Measurements from ENCODE around the gene GMNC.

The GMNC gene

GRCh38 chr3:190865419-190865818, 2.9 kb upstream of the GMNC start:
- no peak for DNase-seq
- Mint-ChIP-seq H3K27me3 (peaks cover 47% of the 10 kb centered on the region), H3K27ac (no peak overlapping the region), H3K4me3 (no peak overlapping the region), H3K4me1 (peaks cover 7% of the 10 kb centered on the region), H3K9me3 (no peaks in the 10 kb centered on the region)
- no peak for ATAC-seq

- Mint-ChIP-seq H3K27ac (no peak overlapping the region), H3K9me3 (no peaks in the 10 kb centered on the region), H3K4me3 (no peak overlapping the region), H3K27me3 (peaks cover 59% of the 10 kb centered on the region), H3K4me1 (peaks cover 7% of the 10 kb centered on the region)
- no peak for DNase-seq
- no peak for ATAC-seq
Observed at GRCh38 chr3:190864002-190864401, 1.5 kb upstream of the GMNC start.

GRCh38 chr3:190863119-190863465, 598 bp upstream of the GMNC start:
- no peak for DNase-seq
- H3K27ac Mint-ChIP-seq: no peak overlapping the region
- ATAC-seq: no peak
- H3K4me1 Mint-ChIP-seq: peaks cover 7% of the 10 kb centered on the region
- H3K4me3 Mint-ChIP-seq: peak overlapping the region in 1 of 2 donors; percentile 51
- H3K27me3 Mint-ChIP-seq: peaks cover 59% of the 10 kb centered on the region
- H3K9me3 Mint-ChIP-seq: no peaks in the 10 kb centered on the region

- Mint-ChIP-seq H3K4me3 (no peak overlapping the region), H3K27me3 (peaks cover 58% of the 10 kb centered on the region), H3K4me1 (peaks cover 7% of the 10 kb centered on the region), H3K27ac (no peak overlapping the region), H3K9me3 (peaks cover 1 to 4% of the 10 kb centered on the region in 2 donors)
- DNase-seq: no peak
- no peak for ATAC-seq
Observed at GRCh38 chr3:190860521-190860920, 2.0 kb downstream of the GMNC start.

- H3K9me3 Mint-ChIP-seq: peaks cover 12 to 14% of the 10 kb centered on the region in 2 donors
- no peak for DNase-seq
- no peak overlapping the region for H3K4me3 Mint-ChIP-seq
- H3K27me3 Mint-ChIP-seq: peaks cover 9% of the 10 kb centered on the region
- ATAC-seq: no peak
- no peak overlapping the region for H3K27ac Mint-ChIP-seq
- no peaks in the 10 kb centered on the region for H3K4me1 Mint-ChIP-seq
Observed at GRCh38 chr3:190855151-190855550, 7.3 kb downstream of the GMNC start.

GRCh38 chr3:190854062-190854461, 8.4 kb downstream of the GMNC start:
- Mint-ChIP-seq H3K9me3 (peaks cover 12 to 14% of the 10 kb centered on the region in 2 donors), H3K27me3 (peaks cover under 1% of the 10 kb centered on the region), H3K27ac (no peak overlapping the region), H3K4me3 (no peak overlapping the region), H3K4me1 (no peaks in the 10 kb centered on the region)
- no peak for DNase-seq
- no peak for ATAC-seq

GRCh38 chr3:190853464-190853863, 9.0 kb downstream of the GMNC start:
- DNase-seq (no peak), ATAC-seq (no peak)
- no peak overlapping the region for H3K27ac Mint-ChIP-seq
- no peaks in the 10 kb centered on the region for H3K4me1 Mint-ChIP-seq
- no peaks in the 10 kb centered on the region for H3K27me3 Mint-ChIP-seq
- peaks cover 12 to 14% of the 10 kb centered on the region in 2 donors for H3K9me3 Mint-ChIP-seq
- no peak overlapping the region for H3K4me3 Mint-ChIP-seq

- Mint-ChIP-seq H3K9me3 (peaks cover under 1 to 2% of the 10 kb centered on the region in 2 donors), H3K27me3 (no peaks in the 10 kb centered on the region), H3K4me1 (no peaks in the 10 kb centered on the region), H3K4me3 (no peak overlapping the region), H3K27ac (no peak overlapping the region)
- DNase-seq: no peak
- no peak for ATAC-seq
Observed at GRCh38 chr3:190849607-190850006, 12.9 kb downstream of the GMNC start.

GRCh38 chr3:190848870-190849269, 13.6 kb downstream of the GMNC start:
- Mint-ChIP-seq H3K4me1 (no peaks in the 10 kb centered on the region), H3K9me3 (no peaks in the 10 kb centered on the region), H3K27ac (no peak overlapping the region), H3K4me3 (no peak overlapping the region), H3K27me3 (no peaks in the 10 kb centered on the region)
- ATAC-seq: no peak
- no peak for DNase-seq

GRCh38 chr3:190847436-190847835, 15.1 kb downstream of the GMNC start:
- Mint-ChIP-seq H3K27ac (no peak overlapping the region), H3K9me3 (no peaks in the 10 kb centered on the region), H3K4me3 (no peak overlapping the region), H3K4me1 (no peaks in the 10 kb centered on the region), H3K27me3 (no peaks in the 10 kb centered on the region)
- DNase-seq: no peak
- ATAC-seq: no peak

GRCh38 chr3:190840146-190840545, 22.3 kb downstream of the GMNC start:
- Mint-ChIP-seq H3K27me3 (no peaks in the 10 kb centered on the region), H3K4me3 (no peak overlapping the region), H3K9me3 (peaks cover 0 to 5% of the 10 kb centered on the region in 2 donors), H3K4me1 (no peaks in the 10 kb centered on the region), H3K27ac (no peak overlapping the region)
- no peak for ATAC-seq
- DNase-seq: no peak

GRCh38 chr3:190831225-190831624, 31.3 kb downstream of the GMNC start:
- H3K27ac Mint-ChIP-seq: no peak overlapping the region
- ATAC-seq: no peak

GRCh38 chr3:190830031-190830430, 32.5 kb downstream of the GMNC start:
- DNase-seq (no peak), ATAC-seq (no peak)
- Mint-ChIP-seq H3K4me1 (no peaks in the 10 kb centered on the region), H3K27ac (no peak overlapping the region), H3K27me3 (no peaks in the 10 kb centered on the region), H3K4me3 (no peak overlapping the region), H3K9me3 (no peaks in the 10 kb centered on the region)

More at GRCh38 chr3:190831225-190831624, 31.3 kb downstream of the GMNC start:
- H3K27me3 Mint-ChIP-seq: no peaks in the 10 kb centered on the region
- no peaks in the 10 kb centered on the region for H3K4me1 Mint-ChIP-seq
- DNase-seq: no peak
- H3K4me3 Mint-ChIP-seq: no peak overlapping the region
- H3K9me3 Mint-ChIP-seq: no peaks in the 10 kb centered on the region

- H3K9me3 Mint-ChIP-seq: no peaks in the 10 kb centered on the region
- no peaks in the 10 kb centered on the region for H3K27me3 Mint-ChIP-seq
- H3K4me1 Mint-ChIP-seq: no peaks in the 10 kb centered on the region
- H3K4me3 Mint-ChIP-seq: no peak overlapping the region
- no peak overlapping the region for H3K27ac Mint-ChIP-seq
- no peak for ATAC-seq
- DNase-seq: no peak
Observed at GRCh38 chr3:190826018-190826417, 36.5 kb downstream of the GMNC start.

- H3K9me3 Mint-ChIP-seq: no peaks in the 10 kb centered on the region
- ATAC-seq (no peak), DNase-seq (no peak)
- H3K27me3 Mint-ChIP-seq: no peaks in the 10 kb centered on the region
- H3K4me1 Mint-ChIP-seq: no peaks in the 10 kb centered on the region
- no peak overlapping the region for H3K27ac Mint-ChIP-seq
- H3K4me3 Mint-ChIP-seq: no peak overlapping the region
Observed at GRCh38 chr3:190825386-190826016, 37.0 kb downstream of the GMNC start.

GRCh38 chr3:190811775-190812480, 50.6 kb downstream of the GMNC start:
- Mint-ChIP-seq H3K27me3 (no peaks in the 10 kb centered on the region), H3K9me3 (peaks cover 0 to 3% of the 10 kb centered on the region in 2 donors)
- no peak for ATAC-seq

GRCh38 chr3:190810957-190811356, 51.5 kb downstream of the GMNC start:
- Mint-ChIP-seq H3K27ac (no peak overlapping the region), H3K4me1 (no peaks in the 10 kb centered on the region), H3K4me3 (no peak overlapping the region), H3K27me3 (no peaks in the 10 kb centered on the region), H3K9me3 (no peaks in the 10 kb centered on the region)
- DNase-seq (no peak), ATAC-seq (no peak)

More at GRCh38 chr3:190811775-190812480, 50.6 kb downstream of the GMNC start:
- DNase-seq: no peak
- Mint-ChIP-seq H3K27ac (no peak overlapping the region), H3K4me1 (no peaks in the 10 kb centered on the region), H3K4me3 (no peak overlapping the region)
